RKO (cell line): ENCODE results near the gene TACSTD2.
"Not testable (repeated sequence)": the region's sequence is repeated elsewhere in the genome, so short reads cannot be mapped to it uniquely, and the experiment has no call there.

Experiments used
- DNase-seq: peaks from one replicate; pipeline ENCODE4 v3.0.0-alpha.2; 2016; ENCODE audit warnings: low spot score

The TACSTD2 gene

GRCh38 chr1:58563715-58564114 is 13.3 kb downstream of the TACSTD2 start:
- DNase-seq, result not testable (repeated sequence)

GRCh38 chr1:58561633-58562032 is 15.4 kb downstream of the TACSTD2 start:
- DNase-seq, result no peak

GRCh38 chr1:58555393-58555792 is 21.7 kb downstream of the TACSTD2 start:
- DNase-seq, result no peak

GRCh38 chr1:58551186-58552140 is 25.6 kb downstream of the TACSTD2 start:
- DNase-seq, result no peak

- not testable (repeated sequence) for DNase-seq
Measured at GRCh38 chr1:58549291-58549690, 27.8 kb downstream of the TACSTD2 start.

GRCh38 chr1:58548371-58548770 is 28.7 kb downstream of the TACSTD2 start:
- DNase-seq, result no peak

- peak; percentile 98 for DNase-seq
Measured at GRCh38 chr1:58546520-58547308, 30.3 kb downstream of the TACSTD2 start, which contains the start of gene OMA1. OMA1 (minus strand) TSS chr1:58546726; CDS start chr1:58539294, 7,432 bp downstream.

- DNase-seq, result peak; percentile 83
Measured at GRCh38 chr1:58545591-58546519, 31.2 kb downstream of the TACSTD2 start.

GRCh38 chr1:58543260-58543659 is 33.8 kb downstream of the TACSTD2 start:
- no peak for DNase-seq

GRCh38 chr1:58539553-58539952 is 37.5 kb downstream of the TACSTD2 start:
- DNase-seq, result no peak

- DNase-seq, result no peak
Measured at GRCh38 chr1:58538821-58539220, 38.2 kb downstream of the TACSTD2 start.

GRCh38 chr1:58531842-58532241 is 45.2 kb downstream of the TACSTD2 start:
- not testable (repeated sequence) for DNase-seq

- no peak for DNase-seq
Measured at GRCh38 chr1:58529284-58529683, 47.8 kb downstream of the TACSTD2 start.

- DNase-seq, result peak; percentile 62
Measured at GRCh38 chr1:58528518-58528917, 48.5 kb downstream of the TACSTD2 start.
